Measurements from ENCODE around the gene EPHB1. TPM values are rescaled to one million over a fixed set of nuclear protein-coding genes. Genes with fewer than 3 reads are reported as not detected.

EPHB1 gene
- total RNA-seq, 1 donor from 2014 or later: 13.7 TPM

- no peak for TF ChIP-seq CTCF (conservative IDR thresholded peaks at IDR 0.05)
- DNase-seq (ENCODE audit: low read depth, low spot score): no peak
- no peaks in the 10 kb centered on the region for H3K36me3 Mint-ChIP-seq (ENCODE audit: low read depth)
- no peak overlapping the region for H3K27ac Mint-ChIP-seq (ENCODE audit: unreplicated experiment)
- peaks cover 13% of the 10 kb centered on the region for H3K4me1 Mint-ChIP-seq
- peaks cover 4% of the 10 kb centered on the region for H3K9me3 Mint-ChIP-seq
- H3K4me3 Mint-ChIP-seq: no peak overlapping the region
- H3K27me3 Mint-ChIP-seq (ENCODE audit: low read depth): peaks cover 9% of the 10 kb centered on the region
Observed at GRCh38 chr3:134896696-134897095, 101.6 kb downstream of the EPHB1 start.

- H3K36me3 Mint-ChIP-seq (ENCODE audit: low read depth): no peaks in the 10 kb centered on the region
- TF ChIP-seq CTCF (conservative IDR thresholded peaks at IDR 0.05): no peak
- peaks cover 4% of the 10 kb centered on the region for H3K9me3 Mint-ChIP-seq
- H3K4me3 Mint-ChIP-seq: no peak overlapping the region
- no peak overlapping the region for H3K27ac Mint-ChIP-seq (ENCODE audit: unreplicated experiment)
- peaks cover 13% of the 10 kb centered on the region for H3K4me1 Mint-ChIP-seq
- H3K27me3 Mint-ChIP-seq (ENCODE audit: low read depth): peaks cover 13% of the 10 kb centered on the region
- no peak for DNase-seq (ENCODE audit: low read depth, low spot score)
Observed at GRCh38 chr3:134897391-134898141, 102.5 kb downstream of the EPHB1 start.

GRCh38 chr3:134898181-134898754, 103.2 kb downstream of the EPHB1 start:
- H3K27me3 Mint-ChIP-seq (ENCODE audit: low read depth): peaks cover 13% of the 10 kb centered on the region
- no peak for TF ChIP-seq CTCF (conservative IDR thresholded peaks at IDR 0.05)

GRCh38 chr3:134899786-134900185, 104.7 kb downstream of the EPHB1 start:
- peaks cover 8% of the 10 kb centered on the region for H3K4me1 Mint-ChIP-seq
- peaks cover 13% of the 10 kb centered on the region for H3K27me3 Mint-ChIP-seq (ENCODE audit: low read depth)
- H3K36me3 Mint-ChIP-seq (ENCODE audit: low read depth): no peaks in the 10 kb centered on the region
- no peak for DNase-seq (ENCODE audit: low read depth, low spot score)
- no peak overlapping the region for H3K27ac Mint-ChIP-seq (ENCODE audit: unreplicated experiment)
- TF ChIP-seq CTCF (conservative IDR thresholded peaks at IDR 0.05): no peak
- no peaks in the 10 kb centered on the region for H3K9me3 Mint-ChIP-seq
- no peak overlapping the region for H3K4me3 Mint-ChIP-seq

More at GRCh38 chr3:134898181-134898754, 103.2 kb downstream of the EPHB1 start:
- no peak overlapping the region for H3K4me3 Mint-ChIP-seq
- no peak for DNase-seq (ENCODE audit: low read depth, low spot score)
- H3K4me1 Mint-ChIP-seq: peaks cover 9% of the 10 kb centered on the region
- H3K9me3 Mint-ChIP-seq: peaks cover 2% of the 10 kb centered on the region
- no peaks in the 10 kb centered on the region for H3K36me3 Mint-ChIP-seq (ENCODE audit: low read depth)
- no peak overlapping the region for H3K27ac Mint-ChIP-seq (ENCODE audit: unreplicated experiment)

GRCh38 chr3:134900482-134900881, 105.4 kb downstream of the EPHB1 start:
- no peak for DNase-seq (ENCODE audit: low read depth, low spot score)
- Mint-ChIP-seq H3K4me3 (no peak overlapping the region), H3K9me3 (no peaks in the 10 kb centered on the region), H3K27ac (ENCODE audit: unreplicated experiment) (no peak overlapping the region), H3K36me3 (ENCODE audit: low read depth) (no peaks in the 10 kb centered on the region), H3K27me3 (ENCODE audit: low read depth) (peaks cover 8% of the 10 kb centered on the region), H3K4me1 (peaks cover 8% of the 10 kb centered on the region)
- TF ChIP-seq CTCF (conservative IDR thresholded peaks at IDR 0.05): no peak

All from neural crest cell (in vitro differentiated cells).